ENCODE results near the gene APPL2.
"Not testable (repeated sequence)": the region's sequence is repeated elsewhere in the genome, so short reads cannot be mapped to it uniquely, and the experiment has no call there.

APPL2 gene

DNA sequence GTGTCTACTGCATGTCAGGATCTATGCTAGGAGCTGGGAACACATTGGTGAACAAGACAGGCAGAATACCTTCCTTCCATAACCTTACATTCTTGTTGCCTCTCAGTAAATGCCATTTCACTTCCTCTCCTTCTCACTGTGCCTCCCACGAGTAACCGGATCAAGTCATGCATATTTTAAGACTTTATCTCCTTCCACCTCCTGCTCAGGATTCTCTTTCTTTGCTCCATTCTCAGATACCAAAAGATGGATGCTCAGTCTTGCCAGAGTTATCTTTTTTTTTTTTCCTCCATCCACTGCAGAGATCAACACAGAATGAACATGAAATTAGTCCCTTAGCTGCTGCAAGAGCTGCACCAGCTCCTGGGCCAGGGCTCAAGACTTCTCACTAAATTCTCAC lies 20.0 kb upstream of the APPL2 start:
- no peak for FAIRE-seq

DNA sequence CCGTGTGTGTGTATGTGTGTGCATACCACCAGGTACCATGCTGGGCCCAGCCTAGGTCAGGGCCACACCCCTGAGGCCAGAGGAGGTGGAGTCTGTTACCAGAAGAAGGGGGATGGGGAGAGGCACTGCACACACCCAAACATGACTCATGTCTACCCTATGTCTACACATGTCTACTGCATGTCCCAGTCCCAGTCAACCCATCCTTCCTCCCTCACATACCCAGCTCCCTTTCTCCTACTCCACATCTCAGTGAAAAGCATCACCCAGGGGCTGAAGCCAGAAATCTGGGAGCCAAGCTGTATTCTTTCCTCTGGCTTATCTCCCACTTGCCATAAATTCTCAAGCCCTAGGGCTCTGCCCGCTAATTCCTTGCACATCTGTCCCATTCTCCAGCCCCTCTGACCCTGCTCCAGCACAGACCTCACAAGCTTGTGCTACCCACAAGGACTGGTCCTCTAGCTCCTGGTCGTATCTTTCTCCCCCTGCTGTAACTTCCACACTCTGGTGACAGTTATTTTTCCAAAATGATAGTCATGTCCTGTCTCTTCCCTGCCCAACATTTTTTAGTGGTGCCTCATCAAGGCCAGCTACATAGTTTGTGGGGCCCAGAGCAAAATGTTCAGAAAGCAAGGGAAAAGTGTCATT lies 18.0 kb upstream of the APPL2 start:
- no peak for FAIRE-seq

DNA sequence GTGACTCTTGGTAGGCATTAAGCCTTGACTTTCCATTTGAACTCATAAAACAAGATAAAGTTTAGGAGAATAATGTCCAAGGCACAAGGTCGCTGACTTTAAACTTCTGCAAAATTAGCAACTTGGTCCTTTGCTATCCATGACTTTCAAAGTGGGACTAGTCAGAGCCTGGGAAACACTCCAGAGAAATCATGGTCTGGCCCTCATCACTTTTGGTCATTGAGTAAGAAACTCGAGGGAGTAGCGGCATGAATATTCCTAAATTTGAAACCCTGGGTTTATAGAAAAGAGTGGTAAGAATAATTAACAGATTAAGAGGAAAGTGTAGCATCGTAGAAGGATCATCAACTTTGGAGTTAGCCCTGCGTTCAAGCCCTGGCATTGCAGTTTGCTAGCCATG lies 16.9 kb upstream of the APPL2 start:
- no peak for FAIRE-seq

DNA sequence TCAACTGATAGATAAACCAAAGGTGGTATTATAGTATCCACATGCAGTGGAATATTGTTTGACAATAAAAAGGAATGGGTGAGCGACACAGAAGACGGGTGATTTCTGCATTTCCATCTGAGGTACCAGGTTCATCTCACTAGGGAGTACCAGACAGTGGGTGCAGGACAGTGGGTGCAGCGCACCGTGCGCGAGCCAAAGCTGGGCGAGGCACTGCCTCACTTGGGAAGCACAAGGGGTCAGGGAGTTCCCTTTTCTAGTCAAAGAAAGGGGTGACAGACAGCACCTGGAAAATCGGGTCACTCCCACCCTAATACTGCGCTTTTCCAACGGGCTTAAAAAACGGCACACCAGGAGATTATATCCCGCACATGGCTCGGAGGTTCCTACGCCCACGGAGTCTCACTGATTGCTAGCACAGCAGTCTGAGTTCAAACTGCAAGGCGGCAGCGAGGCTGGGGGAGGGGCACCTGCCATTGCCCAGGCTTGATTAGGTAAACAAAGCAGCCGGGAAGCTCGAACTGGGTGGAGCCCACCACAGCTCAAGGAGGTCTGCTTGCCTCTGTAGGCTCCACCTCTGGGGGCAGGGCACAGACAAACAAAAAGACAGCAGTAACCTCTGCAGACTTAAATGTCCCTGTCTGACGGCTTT lies 9.9 kb upstream of the APPL2 start:
- FAIRE-seq, result not testable (repeated sequence)

DNA sequence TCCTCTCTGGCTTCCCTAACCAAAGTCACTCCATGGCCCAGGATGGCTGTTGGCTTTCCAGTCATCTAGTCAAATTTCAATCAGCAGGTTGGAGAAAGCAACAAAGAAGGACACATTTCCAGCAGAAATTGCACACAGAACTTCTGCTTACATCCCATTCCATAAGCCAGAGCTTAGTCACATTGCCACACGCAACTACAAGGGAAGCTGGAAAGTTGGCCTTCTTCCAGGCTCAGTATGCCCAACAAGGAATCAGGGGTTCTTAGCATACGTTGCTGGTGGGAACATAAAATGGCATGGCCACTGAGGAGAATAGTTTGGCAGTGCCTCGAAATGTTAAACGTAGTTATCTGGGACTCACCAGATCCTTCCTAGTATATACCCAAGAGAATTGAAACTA lies 9.3 kb upstream of the APPL2 start:
- no peak for FAIRE-seq

DNA sequence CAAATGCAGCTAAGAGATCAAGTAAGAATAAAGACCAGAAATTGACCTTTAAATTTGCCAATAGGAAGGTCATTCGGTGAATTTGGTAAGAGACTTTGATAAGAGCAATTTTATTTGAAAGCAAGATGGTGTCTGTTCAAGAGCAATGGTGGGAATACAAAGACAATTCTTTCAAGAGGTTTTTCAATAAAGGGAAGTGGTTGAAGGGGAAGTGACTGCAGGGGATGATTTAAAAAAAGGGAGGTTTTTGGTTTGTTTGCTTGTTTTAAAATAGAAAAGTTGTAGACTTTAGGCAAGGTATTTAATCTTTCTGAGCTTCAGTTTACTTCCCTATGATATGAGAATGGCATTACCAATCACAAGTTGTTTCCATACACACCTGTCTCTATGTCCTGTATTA lies 4.3 kb upstream of the APPL2 start:
- no peak for FAIRE-seq

DNA sequence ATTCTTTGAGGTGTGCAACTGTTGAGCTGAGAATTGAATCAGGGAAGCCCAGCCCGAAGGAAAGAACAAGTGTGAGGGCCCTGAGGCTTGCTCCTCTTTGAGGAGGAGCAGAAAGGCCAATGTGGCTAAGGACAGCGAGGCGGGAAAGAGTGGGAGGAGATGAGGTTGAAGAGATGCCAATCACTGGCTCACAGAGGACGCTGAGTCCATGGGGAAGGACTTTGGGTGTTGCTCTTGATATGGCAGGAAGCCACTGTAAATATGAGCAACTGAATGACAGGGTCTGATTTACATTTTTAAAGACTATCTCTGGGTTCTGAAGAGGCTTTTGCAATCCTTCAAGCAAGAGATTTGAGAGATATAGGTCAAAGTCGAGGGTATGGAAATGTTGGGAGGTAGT lies 3.3 kb upstream of the APPL2 start:
- FAIRE-seq, result no peak

DNA sequence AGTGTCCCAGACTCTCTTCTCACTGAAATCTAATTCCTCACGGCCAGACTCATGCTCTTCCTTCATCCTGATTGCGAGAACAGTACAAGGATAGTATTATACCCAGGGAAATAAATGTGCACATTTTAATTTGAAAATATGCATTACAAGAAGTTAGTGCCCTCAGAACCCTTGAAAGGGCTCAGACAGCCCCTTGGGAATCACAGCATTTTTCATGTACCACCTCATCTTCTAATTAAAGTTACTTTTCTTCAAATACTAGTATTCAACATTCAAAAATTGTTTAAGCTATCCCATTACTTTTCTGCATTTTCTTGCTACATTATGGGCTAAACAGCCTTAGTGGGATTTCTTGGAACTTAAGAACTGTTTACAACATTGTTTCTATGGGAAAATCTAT lies 1.7 kb upstream of the APPL2 start:
- no peak for FAIRE-seq

DNA sequence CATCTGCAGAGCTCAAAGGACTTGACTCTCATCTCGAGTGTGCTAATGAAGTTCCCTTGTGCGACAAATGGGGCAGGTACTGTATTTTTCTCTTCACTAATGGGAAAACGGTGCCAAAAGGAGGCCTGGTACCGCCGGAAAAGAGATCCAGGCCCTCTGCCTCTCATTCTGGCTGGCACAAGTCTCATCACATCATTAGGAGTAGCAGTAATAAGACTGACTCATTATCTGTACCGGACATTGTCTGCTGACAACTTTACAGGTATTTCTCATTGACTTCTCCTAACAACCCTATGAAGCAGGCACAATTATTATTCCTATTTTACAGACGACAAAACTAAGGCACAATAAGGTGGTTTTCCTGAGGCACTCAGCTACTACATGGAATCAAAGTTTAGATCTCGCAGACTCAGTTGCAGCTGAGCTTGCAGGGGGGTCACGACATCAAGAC lies 668 bp downstream of the APPL2 start:
- no peak for FAIRE-seq

DNA sequence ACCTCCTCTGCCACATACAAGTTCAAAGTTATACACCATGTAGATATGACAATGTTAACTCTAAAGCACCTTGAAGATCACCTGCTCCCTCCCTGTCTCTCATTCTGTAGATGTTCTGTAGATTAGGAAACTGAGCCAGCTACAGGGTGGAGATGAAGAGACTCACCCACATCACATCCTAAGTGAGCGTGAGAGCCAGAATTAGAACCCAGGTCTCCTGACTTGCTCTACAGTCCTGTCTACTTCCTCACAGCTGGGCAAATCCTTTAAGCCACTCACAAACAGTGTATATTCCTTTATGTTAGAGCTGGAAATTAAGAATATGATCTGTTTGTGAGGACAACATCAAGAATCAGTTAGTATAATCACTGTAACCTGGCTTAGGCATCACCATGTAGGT lies 1.8 kb downstream of the APPL2 start:
- no peak for FAIRE-seq

DNA sequence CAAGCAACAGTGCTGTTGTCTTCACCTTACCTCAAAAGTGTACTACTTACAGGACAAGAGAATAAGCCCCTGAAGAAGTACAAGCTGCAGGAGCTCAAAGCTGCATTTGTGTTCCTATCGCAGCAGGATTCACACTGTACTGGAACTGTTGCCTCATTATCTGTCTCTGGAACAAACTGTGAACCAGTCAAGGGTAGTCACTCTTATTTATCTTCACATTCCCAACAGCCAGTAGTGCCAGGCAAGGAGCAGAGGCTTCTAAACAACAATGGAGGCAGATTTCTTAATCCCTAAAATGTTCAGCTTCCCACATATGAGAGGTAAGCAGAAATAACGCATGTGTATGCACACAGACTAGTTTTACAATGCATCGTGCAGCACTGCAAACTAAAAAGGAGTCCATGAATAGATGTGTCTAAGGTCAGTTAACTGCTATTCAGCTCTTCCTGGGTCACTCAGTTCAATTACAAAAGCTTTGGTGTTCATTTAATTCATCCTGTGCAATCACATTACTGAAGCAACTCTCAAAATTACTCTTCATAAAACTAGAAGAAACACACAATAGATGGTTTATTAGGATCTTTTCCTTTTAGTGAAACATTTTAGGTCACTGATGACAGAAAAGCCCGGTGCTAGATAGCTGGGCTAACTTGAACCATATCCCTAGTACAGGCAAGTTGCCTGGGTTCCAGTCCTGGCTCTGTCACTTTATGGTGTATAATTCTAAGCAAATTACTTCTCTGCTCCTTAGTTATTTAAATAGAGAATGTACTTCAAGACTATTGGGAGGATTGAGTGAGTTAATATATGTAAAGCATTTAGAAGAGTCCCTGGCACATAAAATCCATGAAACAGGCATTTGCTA lies 2.7 kb downstream of the APPL2 start:
- FAIRE-seq, result no peak

DNA sequence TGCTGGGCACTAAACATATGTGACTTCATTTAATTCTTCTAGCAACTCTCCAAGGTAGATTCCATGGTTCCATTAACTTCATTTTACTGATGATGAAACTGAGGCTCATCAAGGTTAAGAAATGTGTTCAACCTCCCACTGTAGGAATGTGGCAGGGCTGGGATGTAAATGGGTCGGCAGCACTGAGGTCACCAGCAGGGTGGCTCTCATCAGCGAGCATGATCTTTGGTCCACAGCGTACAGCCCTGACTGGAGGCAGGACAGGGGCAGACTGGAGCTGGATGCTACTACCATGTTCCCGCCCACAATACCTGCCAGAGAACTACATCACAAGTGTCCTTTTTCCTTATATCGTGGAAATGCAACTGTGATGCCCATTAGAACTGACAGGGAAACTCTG lies 4.6 kb downstream of the APPL2 start:
- no peak for FAIRE-seq

DNA sequence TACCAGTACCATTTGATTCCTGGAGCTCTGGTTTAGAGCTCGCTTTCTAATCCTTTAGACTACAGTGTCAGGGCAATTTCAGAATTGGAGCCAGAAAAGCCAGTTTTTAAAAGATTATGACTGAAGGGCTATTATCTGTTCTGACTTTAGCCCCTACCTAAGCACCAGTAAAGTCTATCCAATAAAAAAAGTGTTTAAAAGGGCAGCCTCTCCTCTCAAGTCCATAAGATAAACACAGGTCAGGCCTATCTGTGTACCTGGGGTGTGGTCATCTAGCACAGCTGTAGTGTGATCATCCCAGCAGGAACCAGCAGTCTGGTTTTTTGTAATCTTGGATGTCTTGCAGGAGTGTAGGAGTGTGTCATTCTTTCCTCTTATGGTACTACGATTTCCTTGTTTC lies 6.6 kb downstream of the APPL2 start:
- no peak for FAIRE-seq

DNA sequence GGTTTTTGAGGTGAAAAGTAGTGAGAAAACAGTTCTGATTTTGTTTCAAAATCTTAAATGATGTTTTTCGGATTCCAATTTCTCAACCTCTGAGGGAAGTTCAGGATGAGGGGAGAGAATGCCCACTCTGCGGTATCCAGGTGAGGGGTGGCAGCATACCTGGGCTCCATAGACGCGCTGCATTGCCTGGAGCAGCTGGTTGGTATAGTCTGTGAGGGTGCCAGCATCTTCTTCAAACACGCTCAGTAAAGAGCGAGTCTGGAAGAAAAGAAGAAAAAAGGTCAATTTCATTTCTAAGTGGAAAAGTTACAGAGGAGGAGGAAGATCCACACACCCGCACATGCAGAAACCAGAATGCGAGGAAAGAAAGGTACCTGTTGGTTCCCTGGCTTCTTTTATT lies 7.0 kb downstream of the APPL2 start:
- FAIRE-seq, result no peak

DNA sequence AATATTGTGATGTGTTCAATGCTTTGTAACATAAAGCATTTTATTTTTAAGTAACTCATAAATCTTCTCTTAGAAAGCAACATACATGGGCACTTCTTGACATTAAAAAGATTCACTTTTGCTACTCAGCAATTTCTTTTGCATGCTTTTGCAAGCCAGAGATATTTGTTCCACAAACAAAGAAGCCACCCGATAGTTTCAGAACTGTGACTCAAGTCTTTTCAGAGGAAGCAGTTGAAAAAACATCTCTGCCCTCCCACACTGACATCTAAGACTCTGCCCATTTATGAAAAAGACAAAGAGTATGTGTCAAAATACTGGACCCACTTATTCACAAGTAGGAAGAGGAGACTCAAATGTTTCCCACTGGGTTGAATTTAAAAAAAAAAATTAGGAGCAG lies 7.5 kb downstream of the APPL2 start:
- no peak for FAIRE-seq

DNA sequence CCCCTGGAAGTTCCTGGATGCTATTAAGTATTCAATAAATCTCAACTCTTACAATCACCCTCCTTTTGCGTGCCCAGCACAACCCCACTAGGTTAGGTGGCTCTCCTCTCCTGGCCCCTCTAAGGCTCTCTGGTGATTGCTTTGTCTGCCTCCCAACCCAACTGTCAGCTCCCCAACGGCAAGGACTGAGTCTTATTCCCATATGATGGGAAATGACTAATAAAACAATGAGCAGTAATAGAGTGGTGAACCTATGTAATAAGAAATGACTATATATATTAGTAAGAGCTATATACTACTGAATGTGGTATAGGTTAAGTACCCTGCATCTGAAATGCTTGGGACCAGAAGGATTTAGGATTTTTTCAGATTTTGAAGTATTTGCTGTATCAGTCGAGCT lies 8.1 kb downstream of the APPL2 start:
- no peak for FAIRE-seq

DNA sequence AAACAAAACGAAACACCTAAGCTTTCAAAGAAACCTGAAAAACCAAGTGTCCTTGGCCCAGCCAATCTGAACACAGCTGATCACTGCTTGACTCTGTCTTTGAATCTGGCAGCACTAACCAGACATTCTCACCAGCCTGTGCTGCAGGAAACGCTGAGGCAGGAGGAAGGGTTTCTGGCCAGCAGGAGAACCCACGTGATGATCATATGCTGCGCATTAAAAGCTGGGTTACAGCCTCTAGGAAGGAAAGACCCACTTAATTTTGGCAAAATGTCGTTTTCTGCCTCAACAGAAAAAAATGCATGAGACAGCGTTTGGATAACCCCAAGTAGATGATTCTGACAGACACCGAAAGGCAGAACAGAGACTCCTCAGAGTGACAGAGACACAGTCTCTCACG lies 9.8 kb downstream of the APPL2 start:
- FAIRE-seq, result peak; percentile 72

DNA sequence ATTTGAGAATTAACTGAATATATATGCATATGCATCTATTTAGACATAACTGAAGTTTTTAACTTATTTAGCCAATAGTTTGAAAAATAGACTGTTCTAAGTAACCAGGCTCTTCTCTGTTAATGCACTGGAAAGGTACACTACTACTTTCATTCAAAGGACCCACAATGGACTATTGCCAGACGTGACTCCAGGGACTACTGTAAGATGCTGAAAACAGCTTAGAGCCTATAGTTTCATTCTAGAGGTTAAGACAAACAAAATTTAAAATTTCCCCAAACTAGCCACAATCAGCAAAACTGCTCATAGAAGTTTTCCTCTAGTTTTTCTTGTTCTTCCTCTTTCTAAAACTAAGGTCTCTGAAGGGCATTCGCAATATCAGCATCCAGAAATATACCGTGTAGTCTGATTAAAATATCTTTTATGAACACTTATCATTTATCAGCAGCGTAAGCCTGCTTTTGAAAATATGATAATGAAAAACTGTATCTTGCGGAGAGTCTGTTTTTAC lies 10.4 kb downstream of the APPL2 start:
- FAIRE-seq, result no peak

DNA sequence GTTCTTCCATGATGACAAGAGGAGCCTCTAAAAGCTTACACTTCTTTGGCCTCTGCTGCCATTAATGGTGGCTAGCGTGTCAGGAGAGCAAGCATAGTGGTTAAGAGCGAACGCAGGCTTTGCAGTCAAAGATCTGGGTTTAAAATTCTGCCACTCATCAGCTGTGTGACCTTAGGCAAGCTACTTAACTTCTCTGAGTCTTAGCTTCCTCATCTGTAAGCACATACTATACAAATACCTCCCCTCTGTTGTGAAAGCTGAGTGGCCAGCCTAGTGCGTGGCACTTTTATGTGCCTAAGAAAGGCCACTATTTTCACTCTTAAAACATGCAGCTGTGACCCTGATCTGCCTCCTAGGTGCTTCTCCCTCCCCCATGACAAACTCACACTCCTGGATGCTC lies 11.6 kb downstream of the APPL2 start:
- FAIRE-seq, result no peak

DNA sequence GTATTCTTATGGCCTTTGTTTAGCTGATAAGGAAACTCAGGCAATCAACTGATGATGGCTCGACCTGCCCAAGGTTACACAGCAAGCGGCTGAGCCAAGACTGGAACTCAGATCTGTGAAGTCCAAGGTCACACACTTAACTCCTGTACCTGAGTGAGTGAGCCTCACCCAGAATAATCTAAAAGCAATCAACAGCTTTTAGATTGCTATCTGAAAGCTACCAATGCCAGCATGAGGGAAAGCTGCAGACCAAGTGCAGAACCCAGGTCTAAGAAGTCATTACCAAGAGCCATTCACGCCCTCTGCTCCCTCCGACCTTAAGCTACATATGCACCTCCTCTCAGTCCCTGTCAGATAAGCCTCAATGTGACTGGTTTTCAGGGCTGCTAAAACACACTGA lies 12.1 kb downstream of the APPL2 start:
- FAIRE-seq, result no peak

DNA sequence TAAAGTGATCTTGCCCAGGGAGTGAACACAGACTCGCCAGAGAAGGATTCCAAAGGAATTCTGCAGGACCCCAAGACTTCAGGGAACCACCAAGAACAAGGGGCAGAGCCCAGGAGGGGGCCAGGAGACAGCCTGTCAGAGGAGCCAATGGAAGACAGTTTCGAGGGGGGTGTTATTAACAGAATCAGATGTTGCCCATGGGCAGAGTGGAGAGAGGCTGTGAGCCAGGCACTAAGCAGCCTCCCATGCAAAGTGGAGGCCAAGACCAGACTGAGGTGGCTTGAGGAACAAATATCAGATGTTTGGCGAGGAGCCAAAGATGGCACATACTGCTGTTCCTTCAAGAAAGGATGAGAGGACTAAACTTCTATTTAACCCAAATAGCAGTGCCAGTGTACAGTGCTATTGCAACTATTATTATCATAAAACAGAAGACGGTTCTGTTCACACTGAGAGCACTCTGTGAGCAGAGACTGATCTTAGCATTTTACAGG lies 12.6 kb downstream of the APPL2 start:
- no peak for FAIRE-seq

DNA sequence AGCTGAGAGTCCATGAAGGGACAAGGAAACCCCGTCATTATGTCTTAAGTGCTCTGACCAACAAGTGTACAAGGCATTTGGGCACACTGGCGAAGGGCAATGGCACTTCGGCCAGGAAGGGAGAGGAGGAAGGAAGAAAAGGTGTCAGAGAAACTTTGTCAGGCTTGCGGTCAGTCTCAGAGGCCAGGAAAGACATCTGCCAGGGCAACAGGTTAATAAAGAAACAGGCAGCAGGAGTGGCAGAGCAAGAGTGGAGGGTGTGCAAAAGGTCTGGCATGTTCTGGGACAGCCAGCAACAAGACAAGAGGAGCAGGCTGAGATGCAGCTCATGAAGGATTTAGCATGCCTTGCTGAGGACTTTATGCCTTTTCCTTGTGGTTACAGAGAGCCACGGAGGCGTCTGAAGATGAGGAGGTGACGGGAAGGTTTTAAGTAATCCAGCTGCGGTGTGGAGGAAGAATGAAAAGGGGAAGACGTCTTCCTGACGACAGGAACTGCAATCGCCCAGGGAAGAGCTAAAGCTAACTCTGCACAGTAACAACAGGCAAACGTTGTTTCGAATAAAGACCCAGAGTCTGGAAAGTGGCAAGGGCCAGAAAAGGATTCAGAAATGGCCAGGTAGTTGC lies 13.1 kb downstream of the APPL2 start:
- FAIRE-seq, result no peak

DNA sequence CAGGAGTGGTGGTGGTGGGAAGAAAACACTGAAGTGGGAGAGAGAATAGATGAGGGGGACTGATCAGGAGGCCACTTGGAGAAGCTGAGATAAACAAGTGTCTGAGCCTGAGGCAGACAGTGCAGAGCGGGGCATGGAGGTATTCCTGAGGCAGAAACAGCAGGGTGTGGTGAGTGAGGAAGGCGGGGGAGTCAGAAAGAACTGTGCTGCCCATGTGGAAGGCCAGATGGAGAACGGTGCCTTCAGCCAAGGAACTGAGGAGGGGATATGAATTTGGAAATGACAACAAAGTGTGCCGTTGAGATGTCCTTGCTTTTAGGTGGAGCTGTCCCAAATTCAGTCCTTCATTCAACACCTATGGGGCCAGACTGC lies 13.7 kb downstream of the APPL2 start:
- FAIRE-seq, result no peak

All from endometrium (tissue), 2 donors.